HepG2 (cell line): ENCODE data around the gene RAX. TPM values are rescaled to one million over a fixed set of nuclear protein-coding genes. Genes with fewer than 3 reads are reported as not detected.

ENCODE experiments used
- ATAC-seq: fragments of 200-7000 bp; cut with Tn5 transposase; 3 replicates; pipeline ENCODE4 v1.9.1; 2020; ENCODE audit warnings: mild to moderate bottlenecking, moderate library complexity
- BruUV-seq: library from RNA; stranded (reverse); fragments of 400-500 nt; replicated peaks from 2 replicates; lab custom pipeline; 2021; lab: Mats Ljungman, UMichigan
- CTCF ChIA-PET: fragments of 300-600 bp; formaldehyde crosslinking; extraction: SDS; loops from one replicate; lab custom pipeline; 2021; ENCODE audit warnings: low total read pairs, inconsistent platforms, low intra/inter-chr PET ratio; lab: Yijun Ruan, JAX
- POLR2A ChIA-PET: fragments of 350-600 bp; sonication (Branson Sonifier 250); formaldehyde crosslinking; loops from one replicate; lab custom pipeline; 2020; ENCODE audit warnings: antibody characterized with exemption, inconsistent platforms; lab: Yijun Ruan, JAX
- DNase-seq: peaks from one replicate; pipeline ENCODE4 v3.0.0-alpha.2; 2015; ENCODE audit warnings: low spot score
- FAIRE-seq: peaks from 3 replicates; lab custom pipeline; 2011; peaks lifted over from hg19 to GRCh38; lab: Jason Lieb, UNC
- H2AFZ ChIP-seq: one replicate; pipeline ENCODE4 v1.6.1; 2011; ENCODE audit warnings: low read length, inconsistent platforms
- H3K27ac ChIP-seq: fragments of 300-600 bp; 3 replicates; pipeline ENCODE4 v1.8.0; 2011; ENCODE audit warnings: mixed run types, mild to moderate bottlenecking, mixed read lengths, low read length, inconsistent platforms; ENCODE audit not compliant: insufficient read depth; ENCODE audit errors: extremely low read length
- H3K27me3 ChIP-seq, 2 experiments: fragments of 200-600 bp in 1 of 2; 2 replicates in 1 of 2; 3 replicates in 1 of 2; pipeline versions ENCODE4 v1.6.0 to v1.8.0; 2011; ENCODE audit warnings: low read length in 2 of 2, mild to moderate bottlenecking in 2 of 2, moderate library complexity in 2 of 2, inconsistent platforms in 1 of 2; ENCODE audit not compliant: insufficient read depth in 2 of 2, control insufficient read depth in 1 of 2
- H3K36me3 ChIP-seq, 2 experiments: fragments of 200-600 bp in 1 of 2; replicated peaks in 1 of 2; 2 replicates in 1 of 2; 3 replicates in 1 of 2; pipeline versions ENCODE4 v1.5.1 to v1.8.0; 2011; ENCODE audit warnings: low read length in 2 of 2, inconsistent platforms in 1 of 2; ENCODE audit not compliant: insufficient read depth in 2 of 2, control insufficient read depth in 1 of 2
- H3K4me1 ChIP-seq: 2 replicates; pipeline ENCODE4 v1.5.1; 2012; ENCODE audit warnings: low read length, inconsistent platforms; ENCODE audit not compliant: insufficient read depth
- H3K4me2 ChIP-seq: 2 replicates; pipeline ENCODE4 v1.6.0; 2011; ENCODE audit warnings: low read depth, low read length, inconsistent platforms
- H3K4me3 ChIP-seq, 3 experiments: fragments of 200-600 bp in 1 of 3; sonication (generic), shearing (Covaris generic) in 1 of 3; replicated peaks in 1 of 3; 2 replicates each; pipeline ENCODE4 v1.5.1; 2011 to 2016; ENCODE audit warnings: low read length in 3 of 3, inconsistent platforms in 2 of 3, low read depth in 2 of 3, mild to moderate bottlenecking in 2 of 3, control low read depth in 1 of 3, mixed read lengths in 1 of 3; ENCODE audit not compliant: insufficient read depth in 1 of 3
- H3K79me2 ChIP-seq: one replicate; pipeline ENCODE4 v1.6.1; 2011; ENCODE audit warnings: low read length, inconsistent platforms; ENCODE audit not compliant: insufficient read depth
- H3K9ac ChIP-seq: 2 replicates; pipeline ENCODE4 v1.6.0; 2011; ENCODE audit warnings: mild to moderate bottlenecking, low read depth, low read length, inconsistent platforms; ENCODE audit not compliant: insufficient read depth
- H3K9me3 ChIP-seq: 2 replicates; pipeline ENCODE4 v1.5.1; 2012; ENCODE audit warnings: mild to moderate bottlenecking, low read length
- H4K20me1 ChIP-seq: 2 replicates; pipeline ENCODE4 v1.6.0; 2011; ENCODE audit warnings: inconsistent platforms, mild to moderate bottlenecking, low read length, moderate library complexity; ENCODE audit not compliant: insufficient read depth
- AGO1 ChIP-seq: fragments of 200-400 bp; formaldehyde crosslinking; IDR thresholded peaks from 2 replicates; pipeline ENCODE4 v1.6.1; 2017; ENCODE audit warnings: mild to moderate bottlenecking, low read depth, low read length, moderate library complexity; ENCODE audit not compliant: poor library complexity, severe bottlenecking
- CREB1 ChIP-seq, 2 experiments: fragments of 450-650 bp in 1 of 2; IDR thresholded peaks; 2 replicates each; pipeline ENCODE4 v1.6.1; 2016 to 2017; ENCODE audit warnings: control low read depth in 1 of 2, mild to moderate bottlenecking in 1 of 2, missing compliant biosample characterization in 1 of 2, missing genetic modification characterization in 1 of 2
- DNMT1 ChIP-seq: sonication (generic); formaldehyde crosslinking; IDR thresholded peaks from 2 replicates; pipeline ENCODE4 v1.5.1; 2020; ENCODE audit warnings: mild to moderate bottlenecking, missing genetic modification reagents
- KMT2B ChIP-seq: IDR thresholded peaks from 2 replicates; pipeline ENCODE4 v1.6.1; 2016; ENCODE audit warnings: missing genetic modification reagents, missing compliant biosample characterization
- MEIS1 ChIP-seq: sonication (generic); formaldehyde crosslinking; IDR thresholded peaks from 2 replicates; pipeline ENCODE4 v1.9.0; 2021; ENCODE audit warnings: mild to moderate bottlenecking, missing genetic modification reagents, moderate library complexity, borderline replicate concordance
- MTF1 ChIP-seq: sonication (generic); formaldehyde crosslinking; IDR thresholded peaks from 2 replicates; pipeline ENCODE4 v1.5.0; 2020; ENCODE audit warnings: missing genetic modification reagents
- RFXAP ChIP-seq: sonication (generic); formaldehyde crosslinking; IDR thresholded peaks from 2 replicates; pipeline ENCODE4 v1.4.0; 2020; ENCODE audit warnings: missing genetic modification reagents, borderline replicate concordance
- ZNF10 ChIP-seq: sonication (generic); formaldehyde crosslinking; IDR thresholded peaks from 2 replicates; pipeline ENCODE4 v1.4.0; 2020; ENCODE audit warnings: mild to moderate bottlenecking, low read depth, missing genetic modification reagents, borderline replicate concordance
- ZNF282 ChIP-seq: fragments of 450-650 bp; IDR thresholded peaks from 2 replicates; pipeline ENCODE4 v1.6.1; 2018; ENCODE audit not compliant: partially characterized antibody
- ZNF549 ChIP-seq: sonication (generic); formaldehyde crosslinking; IDR thresholded peaks from 2 replicates; pipeline ENCODE4 v1.5.0; 2020; ENCODE audit warnings: missing genetic modification reagents
- ZNF619 ChIP-seq: sonication (generic); formaldehyde crosslinking; IDR thresholded peaks from 2 replicates; pipeline ENCODE4 v1.4.0; 2020; ENCODE audit warnings: mild to moderate bottlenecking, missing genetic modification reagents
- ZNF678 ChIP-seq: sonication (generic); formaldehyde crosslinking; IDR thresholded peaks from 2 replicates; pipeline ENCODE4 v1.4.0; 2020; ENCODE audit warnings: mild to moderate bottlenecking, missing genetic modification reagents
- ZNF782 ChIP-seq: sonication (generic); formaldehyde crosslinking; IDR thresholded peaks from 2 replicates; pipeline ENCODE4 v1.4.0; 2020; ENCODE audit warnings: missing genetic modification reagents, mild to moderate bottlenecking, borderline replicate concordance
- ZNF816 ChIP-seq: sonication (generic); formaldehyde crosslinking; IDR thresholded peaks from 2 replicates; pipeline ENCODE4 v1.8.0; 2022; ENCODE audit warnings: missing genetic modification reagents, mild to moderate bottlenecking, borderline replicate concordance
- ZNF839 ChIP-seq: sonication (generic); formaldehyde crosslinking; IDR thresholded peaks from 2 replicates; pipeline ENCODE4 v1.4.0; 2020; ENCODE audit warnings: missing genetic modification reagents, mild to moderate bottlenecking, borderline replicate concordance
- WGBS: methylation state at CpG from one replicate; pipeline ENCODE4 v1.1.6; 2017; ENCODE audit warnings: low lambda C conversion rate; 5-methylcytosine and 5-hydroxymethylcytosine counted together
- in situ Hi-C: cut with HindIII; loops from 2 replicates; pipeline ENCODE4 v1.10.0; 2017; ENCODE audit warnings: low pct_unique_long_range_greater_than_20kb; ENCODE audit not compliant: extremely low pct_ligation_motif_present
- intact Hi-C: fragments of 100-400 bp; cut with micrococcal nuclease; formaldehyde crosslinking; loops from one replicate; pipeline ENCODE4 v1.10.0; 2022; ENCODE audit not compliant: unreplicated experiment
- polyA plus RNA-seq, 8 experiments: library from polyadenylated mRNA; depleted of rRNA in 3 of 8; stranded (reverse) in 7 of 8; unstranded in 1 of 8; fragments of >200 nt; fragmentation: Illumina TruSeq in 4 of 8; extraction: Trizol in 4 of 8; gene quantifications; 2 replicates each; pipeline versions ENCODE4 v1.2.1 to v1.2.3, GENCODE V29; 2011 to 2016; ENCODE audit warnings: low read depth in 4 of 8, missing spikeins in 1 of 8, mixed read lengths in 1 of 8; ENCODE audit not compliant: insufficient read depth in 1 of 8
- total RNA-seq, 5 experiments: library from RNA; depleted of rRNA; stranded (reverse); fragments of >200 nt; fragmentation: Illumina TruSeq; extraction: Trizol; gene quantifications; 2 replicates each; pipeline ENCODE4 v1.2.3, GENCODE V29; 2016; ENCODE audit warnings: low read depth in 1 of 5
- TF ChIP-seq, protein P1 (sequence below): sonication (generic); formaldehyde crosslinking; conservative IDR thresholded peaks from 2 replicates; pipeline ENCODE4 v1.4.0; 2020; ENCODE audit warnings: missing genetic modification reagents
- TF ChIP-seq, protein P2 (sequence below): sonication (generic); formaldehyde crosslinking; IDR thresholded peaks from 2 replicates; pipeline ENCODE4 v1.9.0; 2021; ENCODE audit warnings: missing genetic modification reagents, mild to moderate bottlenecking, borderline replicate concordance
- TF ChIP-seq, protein P3 (sequence below), 2 experiments: fragments of 450-650 bp in 1 of 2; sonication (generic) in 1 of 2; formaldehyde crosslinking; IDR thresholded peaks; 2 replicates each; pipeline versions ENCODE4 v1.5.0 to v1.8.0; 2020 to 2022; ENCODE audit warnings: mild to moderate bottlenecking in 1 of 2, missing genetic modification reagents in 1 of 2

RAX gene
- total and polyA plus RNA-seq, 2 of the 13 experiments (the other 11 are each of a cell fraction or from before 2014, with no cell fraction given): not detected

DNA sequence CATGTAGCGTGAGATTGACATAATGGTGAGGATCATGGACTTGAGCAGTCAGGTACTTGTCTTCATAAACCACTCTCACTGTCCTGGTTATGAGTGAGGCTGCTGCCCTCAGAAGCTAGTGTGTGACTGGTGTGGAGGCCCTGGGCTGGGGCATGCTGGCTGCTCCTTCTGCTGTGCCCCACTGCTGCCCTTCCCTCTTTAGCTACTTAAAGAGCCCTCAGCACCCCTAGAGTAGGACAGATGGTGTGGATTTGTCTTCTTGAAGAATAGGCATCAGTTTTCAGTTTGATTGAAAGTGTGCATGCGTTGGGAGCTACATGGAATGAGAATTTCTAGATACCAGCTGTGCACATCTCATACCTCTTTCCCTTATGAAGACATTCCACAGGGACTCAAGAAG lies 29.8 kb upstream of the RAX start (continued):
- no peak for TF ChIP-seq ZNF282

DNA sequence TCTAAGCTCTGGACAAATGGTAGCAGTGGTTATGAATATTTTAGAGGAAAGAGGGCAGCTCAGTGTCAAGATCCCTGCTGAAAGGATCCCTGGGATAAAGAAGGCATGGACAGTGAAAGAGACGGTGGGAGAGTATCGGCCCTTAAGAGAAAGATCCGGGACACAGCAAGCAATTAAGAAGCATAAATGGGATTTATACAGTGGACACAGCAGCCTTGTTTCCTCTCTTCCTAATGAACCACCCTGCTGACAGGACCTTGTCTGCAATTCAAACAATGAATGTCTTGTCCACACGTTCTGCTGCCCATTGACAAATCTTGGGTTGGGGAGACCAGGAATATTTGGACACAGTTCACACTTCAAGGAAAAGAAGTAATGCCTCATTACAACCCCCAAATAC lies 28.7 kb upstream of the RAX start:
- intact Hi-C loops (no loop called here), in situ Hi-C loops (no loop called here)
- Histone ChIP-seq H3K36me3 (no peaks in the 10 kb centered on the region), H3K79me2 (no peaks in the 10 kb centered on the region), H2AFZ (no peak overlapping the region), H3K27me3 (peaks cover 0 to 59% of the 10 kb centered on the region in 2 experiments; a peak in 4 of 5 replicates), H4K20me1 (no peaks in the 10 kb centered on the region), H3K9me3 (no peaks in the 10 kb centered on the region), H3K4me1 (no peaks in the 10 kb centered on the region), H3K4me3 (no peak overlapping the region), H3K4me2 (no peak overlapping the region), H3K9ac (no peak overlapping the region), H3K27ac (no peak overlapping the region)
- BruUV-seq: no TSS peak
- FAIRE-seq (no peak), DNase-seq (no peak), ATAC-seq (no peak)
- TF ChIP-seq AGO1 (no peak), MTF1 (CRISPR knock-in tag) (no peak), ZNF619 (no peak), RFXAP (CRISPR knock-in tag) (no peak), ZNF782 (CRISPR knock-in tag) (no peak), ZNF816 (CRISPR knock-in tag) (no peak), ZNF839 (no peak), DNMT1 (CRISPR knock-in tag) (no peak), MEIS1 (CRISPR knock-in tag) (no peak), ZNF549 (no peak), ZNF10 (CRISPR knock-in tag) (no peak), ZNF678 (CRISPR knock-in tag) (no peak), KMT2B (no peak), CREB1 (IDR thresholded peaks at IDR 0.05) (no peak), CREB1 (CRISPR knock-in tag; IDR thresholded peaks at IDR 0.05) (no peak)
- TF ChIP-seq, protein P1, sequence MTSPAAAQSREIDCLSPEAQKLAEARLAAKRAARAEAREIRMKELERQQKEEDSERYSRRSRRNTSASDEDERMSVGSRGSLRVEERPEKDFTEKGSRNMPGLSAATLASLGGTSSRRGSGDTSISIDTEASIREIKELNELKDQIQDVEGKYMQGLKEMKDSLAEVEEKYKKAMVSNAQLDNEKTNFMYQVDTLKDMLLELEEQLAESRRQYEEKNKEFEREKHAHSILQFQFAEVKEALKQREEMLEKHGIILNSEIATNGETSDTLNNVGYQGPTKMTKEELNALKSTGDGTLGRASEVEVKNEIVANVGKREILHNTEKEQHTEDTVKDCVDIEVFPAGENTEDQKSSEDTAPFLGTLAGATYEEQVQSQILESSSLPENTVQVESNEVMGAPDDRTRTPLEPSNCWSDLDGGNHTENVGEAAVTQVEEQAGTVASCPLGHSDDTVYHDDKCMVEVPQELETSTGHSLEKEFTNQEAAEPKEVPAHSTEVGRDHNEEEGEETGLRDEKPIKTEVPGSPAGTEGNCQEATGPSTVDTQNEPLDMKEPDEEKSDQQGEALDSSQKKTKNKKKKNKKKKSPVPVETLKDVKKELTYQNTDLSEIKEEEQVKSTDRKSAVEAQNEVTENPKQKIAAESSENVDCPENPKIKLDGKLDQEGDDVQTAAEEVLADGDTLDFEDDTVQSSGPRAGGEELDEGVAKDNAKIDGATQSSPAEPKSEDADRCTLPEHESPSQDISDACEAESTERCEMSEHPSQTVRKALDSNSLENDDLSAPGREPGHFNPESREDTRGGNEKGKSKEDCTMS (CRISPR knock-in tag): no peak
- TF ChIP-seq, protein P2, sequence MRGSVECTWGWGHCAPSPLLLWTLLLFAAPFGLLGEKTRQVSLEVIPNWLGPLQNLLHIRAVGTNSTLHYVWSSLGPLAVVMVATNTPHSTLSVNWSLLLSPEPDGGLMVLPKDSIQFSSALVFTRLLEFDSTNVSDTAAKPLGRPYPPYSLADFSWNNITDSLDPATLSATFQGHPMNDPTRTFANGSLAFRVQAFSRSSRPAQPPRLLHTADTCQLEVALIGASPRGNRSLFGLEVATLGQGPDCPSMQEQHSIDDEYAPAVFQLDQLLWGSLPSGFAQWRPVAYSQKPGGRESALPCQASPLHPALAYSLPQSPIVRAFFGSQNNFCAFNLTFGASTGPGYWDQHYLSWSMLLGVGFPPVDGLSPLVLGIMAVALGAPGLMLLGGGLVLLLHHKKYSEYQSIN (CRISPR knock-in tag): no peak
- TF ChIP-seq, protein P3, sequence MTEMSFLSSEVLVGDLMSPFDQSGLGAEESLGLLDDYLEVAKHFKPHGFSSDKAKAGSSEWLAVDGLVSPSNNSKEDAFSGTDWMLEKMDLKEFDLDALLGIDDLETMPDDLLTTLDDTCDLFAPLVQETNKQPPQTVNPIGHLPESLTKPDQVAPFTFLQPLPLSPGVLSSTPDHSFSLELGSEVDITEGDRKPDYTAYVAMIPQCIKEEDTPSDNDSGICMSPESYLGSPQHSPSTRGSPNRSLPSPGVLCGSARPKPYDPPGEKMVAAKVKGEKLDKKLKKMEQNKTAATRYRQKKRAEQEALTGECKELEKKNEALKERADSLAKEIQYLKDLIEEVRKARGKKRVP (CRISPR knock-in tag; IDR thresholded peaks at IDR 0.05): no peak
- POLR2A ChIA-PET: no interaction called here
- CTCF ChIA-PET: no interaction called here
- 60% methylated on average over 3 of the region's 4 CpGs for WGBS
